A172 (cell line): ENCODE data around the gene EP400. TPM values are rescaled to one million over a fixed set of nuclear protein-coding genes. Genes with fewer than 3 reads are reported as not detected.
"Not testable (repeated sequence)": the region's sequence is repeated elsewhere in the genome, so short reads cannot be mapped to it uniquely, and the experiment has no call there.

Experiments
- DNase-seq: peaks from one replicate; pipeline ENCODE4 v3.0.0-alpha.2; 2015; ENCODE audit warnings: low spot score
- total RNA-seq: library from RNA; depleted of rRNA; stranded (reverse); fragments of >200 nt; shearing (Covaris generic); gene quantifications from 2 replicates; pipeline ENCODE4 v1.2.3, GENCODE V29; 2014

Gene EP400
- total RNA-seq, 1 experiment from 2014 or later = 6.8 TPM

- peak; percentile 90 for DNase-seq
Measured at GRCh38 chr12:132083941-132084620, 134.3 kb downstream of the EP400 start.

GRCh38 chr12:132084621-132085290 lies 135.0 kb downstream of the EP400 start:
- DNase-seq = peak; percentile 19

GRCh38 chr12:132085291-132085635 lies 135.5 kb downstream of the EP400 start:
- no peak for DNase-seq

GRCh38 chr12:132089407-132089910 lies 139.7 kb downstream of the EP400 start:
- no peak for DNase-seq

DNA sequence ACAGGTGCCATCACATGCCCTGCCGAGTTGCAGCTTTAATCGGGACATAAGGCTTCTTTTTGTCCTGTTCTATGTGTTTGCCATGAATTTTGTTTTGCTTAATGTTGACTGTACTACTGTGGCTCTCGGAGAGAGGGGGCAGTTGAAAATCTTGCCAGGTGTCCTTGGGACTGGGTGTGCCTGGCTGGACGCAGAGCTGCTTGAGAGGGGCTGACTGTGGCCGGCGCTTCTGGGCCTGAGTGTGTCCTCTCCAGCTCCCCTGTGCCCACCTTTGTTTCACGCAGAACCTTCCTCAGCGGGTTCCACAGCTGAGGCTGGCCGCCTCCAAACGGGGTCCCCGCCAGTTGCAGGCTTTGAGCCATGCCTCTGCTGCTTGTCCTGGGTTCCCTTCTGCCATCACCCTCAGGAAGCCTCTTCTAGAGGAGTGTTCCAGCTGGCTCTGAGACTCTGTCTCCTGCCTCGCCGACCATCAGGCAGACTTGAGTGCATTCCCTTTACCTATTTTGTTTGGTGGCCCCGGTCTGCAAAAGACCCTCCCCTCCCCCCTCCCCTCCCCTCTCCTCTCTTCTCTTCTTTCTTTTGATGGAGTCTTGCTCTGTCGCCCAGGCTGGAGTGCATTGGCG lies 144.6 kb downstream of the EP400 start:
- no peak for DNase-seq

DNA sequence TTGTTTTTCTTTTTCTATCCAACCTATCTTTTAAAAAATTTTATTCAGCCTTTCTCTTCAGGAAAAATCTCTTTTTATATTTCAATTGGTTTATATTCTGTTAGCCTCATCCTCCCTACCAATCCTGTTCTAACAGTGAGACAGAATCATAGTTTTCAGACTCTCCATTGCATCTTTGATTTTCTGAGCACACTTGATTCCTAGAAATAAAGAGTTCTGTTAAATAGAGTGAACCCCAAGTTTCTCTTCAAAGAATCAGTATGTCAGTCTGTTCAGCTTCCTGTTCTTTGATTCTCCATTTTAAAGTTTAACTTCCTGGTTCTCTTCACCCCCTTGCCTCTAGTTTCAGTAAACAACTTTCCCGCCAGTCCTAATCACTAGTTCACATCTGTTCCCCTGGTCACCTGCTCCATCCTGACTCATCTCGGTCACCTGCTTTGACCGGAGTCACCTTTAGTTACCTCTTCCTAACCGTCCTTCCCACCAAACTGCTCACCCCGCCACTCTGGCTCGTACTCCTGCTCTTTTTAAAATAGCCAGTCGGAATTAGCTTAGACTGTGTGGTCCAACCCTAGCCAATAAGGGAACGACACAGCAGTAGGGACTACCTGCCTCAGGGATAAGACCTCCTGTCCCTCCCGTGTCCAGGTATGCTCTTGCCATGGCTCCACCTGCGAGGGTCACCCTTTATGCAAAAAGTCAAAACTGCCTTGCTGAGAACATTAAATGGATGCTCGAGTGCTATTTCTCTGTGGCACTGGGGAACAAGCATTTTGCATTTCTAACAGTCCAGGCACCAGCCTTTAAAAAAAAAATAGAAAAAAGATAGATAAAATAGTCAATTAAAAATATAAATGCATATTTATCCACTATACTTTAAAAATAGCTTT lies 146.0 kb downstream of the EP400 start:
- DNase-seq = no peak

DNA sequence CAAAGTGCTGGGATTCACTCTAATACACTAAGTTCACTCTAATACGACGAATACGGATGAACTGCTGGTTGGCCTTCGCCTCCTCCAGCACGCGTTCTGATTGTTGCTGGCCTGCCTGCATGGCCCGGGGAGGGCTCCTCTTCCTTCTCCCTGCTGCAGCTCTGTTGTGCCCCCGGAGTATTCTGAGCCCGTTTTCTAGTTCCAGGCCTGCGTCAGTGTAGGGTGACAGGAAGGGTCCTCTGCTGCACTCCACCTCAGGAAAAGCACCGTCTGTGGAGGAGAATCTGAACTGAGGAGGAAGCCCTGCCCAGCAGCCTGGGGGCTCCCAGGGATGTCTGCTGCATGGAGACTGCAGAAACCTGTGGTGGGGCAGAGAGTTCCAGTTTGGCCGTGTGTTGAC lies 150.0 kb downstream of the EP400 start:
- no peak for DNase-seq

DNA sequence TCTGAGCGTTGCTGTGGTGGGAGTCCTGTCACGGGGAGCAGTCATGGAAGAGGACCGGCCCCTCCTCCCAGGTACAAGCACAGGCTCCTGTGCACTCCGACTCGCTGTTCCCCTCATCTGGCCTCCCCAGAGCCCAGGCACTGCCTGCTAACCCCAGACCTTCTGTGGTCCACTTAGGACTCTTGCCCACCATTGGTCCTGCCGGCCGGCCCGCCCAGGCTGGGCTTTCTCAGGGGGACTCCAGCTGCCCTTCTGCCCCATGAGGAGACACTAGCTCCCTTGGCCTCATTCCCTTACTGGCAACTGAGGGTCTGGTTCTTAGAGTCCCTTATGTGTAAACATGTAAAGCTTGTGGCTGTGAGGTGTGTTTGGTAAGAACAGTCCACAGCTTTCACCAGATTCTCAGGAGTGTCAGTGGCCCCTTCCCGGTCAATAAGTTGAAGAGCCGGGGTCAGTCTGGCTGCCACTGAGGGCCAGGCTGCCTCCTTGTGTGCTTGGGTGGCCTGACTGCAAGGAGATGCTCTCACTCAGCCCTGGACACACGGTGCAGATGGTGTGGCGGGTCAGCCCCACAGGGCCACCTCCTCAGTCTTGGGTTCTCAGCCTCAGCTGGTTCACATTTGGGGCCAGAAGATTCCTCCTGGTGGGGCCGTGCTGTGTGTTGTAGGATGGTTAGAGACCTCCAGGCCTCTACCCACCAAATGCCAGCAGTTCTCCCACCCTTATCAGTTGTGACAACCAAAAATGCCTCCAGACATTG lies 150.7 kb downstream of the EP400 start:
- DNase-seq = no peak

GRCh38 chr12:132102297-132102696 lies 152.6 kb downstream of the EP400 start:
- no peak for DNase-seq

DNA sequence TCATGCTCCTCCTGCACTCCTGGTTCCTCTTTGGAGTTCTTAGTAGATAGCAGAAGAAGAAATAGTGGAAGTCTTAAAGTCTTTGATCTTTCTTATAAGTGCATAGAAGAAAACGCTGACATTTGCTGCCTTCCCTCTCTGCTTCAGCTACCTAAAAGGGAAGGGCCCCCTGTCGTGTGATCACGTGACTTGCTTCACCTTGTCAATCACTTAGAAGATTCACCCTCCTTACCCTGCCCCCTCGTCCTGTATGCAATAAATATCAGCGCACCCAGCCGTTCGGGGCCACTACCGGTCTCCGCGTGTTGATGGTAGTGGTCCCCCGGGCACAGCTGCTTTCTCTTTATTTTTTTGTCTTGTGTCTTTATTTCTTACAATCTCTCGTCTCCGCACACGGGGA lies 153.3 kb downstream of the EP400 start:
- DNase-seq = not testable (repeated sequence)

DNA sequence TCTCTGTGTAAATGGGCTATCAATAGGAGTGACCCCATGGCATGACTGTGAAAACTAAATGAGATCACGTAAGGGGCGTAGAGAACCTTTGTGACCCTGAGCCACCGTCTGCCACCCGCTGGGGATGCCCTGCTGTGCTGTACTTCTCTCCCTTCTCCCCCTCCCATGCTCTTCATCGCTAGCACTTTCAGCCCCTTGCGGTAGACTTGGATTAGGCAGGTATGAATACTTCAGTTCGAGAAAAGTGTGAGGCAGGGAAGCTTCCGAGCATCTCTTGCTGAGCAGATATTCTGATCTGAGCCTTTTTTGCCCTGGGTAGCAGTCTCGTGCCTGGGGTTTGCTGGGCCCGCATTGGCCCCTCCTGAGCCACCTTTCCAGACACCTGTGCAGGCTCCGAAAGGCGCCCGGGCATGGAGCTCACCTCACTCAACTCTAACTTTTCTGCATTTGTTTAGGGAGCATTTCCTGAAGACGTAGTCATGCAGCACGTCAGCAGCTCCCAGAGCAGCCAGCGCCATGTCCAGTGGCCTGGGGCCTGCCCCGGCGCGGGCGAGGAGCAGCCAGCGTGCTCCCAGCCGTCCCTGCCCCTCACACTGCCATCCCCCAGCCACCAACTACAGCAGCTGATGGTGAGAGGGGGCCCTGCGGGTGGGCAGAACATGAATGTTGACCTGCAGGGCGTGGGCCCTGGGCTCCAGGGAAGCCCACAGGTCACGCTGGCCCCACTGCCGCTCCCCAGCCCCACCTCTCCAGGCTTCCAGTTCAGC lies 154.0 kb downstream of the EP400 start:
- DNase-seq = no peak

DNA sequence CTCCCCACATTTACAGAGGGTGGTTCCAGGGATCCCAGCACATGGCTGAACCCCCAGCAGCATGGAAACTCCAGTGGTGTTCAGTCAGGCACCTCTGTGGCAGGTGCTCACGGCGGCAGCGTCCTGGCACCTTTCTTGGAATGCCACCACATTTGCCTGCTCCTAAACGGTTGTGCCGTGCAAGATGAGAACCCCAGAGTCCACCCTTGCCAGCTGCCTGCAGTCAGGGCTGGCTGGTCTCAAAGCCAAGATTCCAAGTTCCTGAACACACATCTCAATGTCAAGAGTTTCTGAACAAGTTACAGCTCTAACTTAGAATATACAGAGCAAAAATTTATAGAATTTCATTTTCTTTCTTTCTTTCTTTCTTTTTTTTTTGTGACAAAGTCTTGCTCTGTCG lies 155.7 kb downstream of the EP400 start:
- DNase-seq = no peak

- DNase-seq = no peak
Measured at GRCh38 chr12:132106921-132107320, 157.2 kb downstream of the EP400 start.

DNA sequence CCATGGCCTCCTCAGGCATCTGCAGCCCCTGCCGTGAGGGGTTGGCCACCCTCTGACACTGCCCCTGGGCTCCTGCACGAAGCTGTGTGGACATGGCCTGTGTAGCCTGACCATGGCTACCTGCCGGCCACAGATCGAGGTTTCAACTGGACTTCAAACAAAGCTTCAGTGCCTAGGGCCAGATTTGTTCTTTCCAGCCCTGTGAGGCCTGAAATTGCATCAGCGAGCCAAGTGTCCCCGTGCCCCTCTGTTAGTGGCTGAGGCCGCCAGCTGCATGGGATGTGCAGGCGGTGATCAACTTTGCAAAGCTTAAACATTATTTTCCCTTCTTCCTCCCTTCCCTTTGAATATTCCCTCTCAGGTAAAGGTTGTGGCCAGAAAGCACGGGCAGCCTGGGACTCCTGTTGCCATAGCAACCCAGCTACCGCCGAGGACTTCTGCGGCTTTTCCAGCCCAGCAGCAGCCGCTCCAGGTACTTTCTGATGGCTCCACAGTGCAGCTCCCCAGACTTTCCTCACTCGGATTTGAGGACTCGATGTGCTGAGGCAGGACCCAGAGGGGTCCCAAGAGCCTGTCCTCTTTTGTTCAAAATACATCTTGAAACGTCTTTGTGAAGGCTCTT lies 158.6 kb downstream of the EP400 start:
- no peak for DNase-seq

DNA sequence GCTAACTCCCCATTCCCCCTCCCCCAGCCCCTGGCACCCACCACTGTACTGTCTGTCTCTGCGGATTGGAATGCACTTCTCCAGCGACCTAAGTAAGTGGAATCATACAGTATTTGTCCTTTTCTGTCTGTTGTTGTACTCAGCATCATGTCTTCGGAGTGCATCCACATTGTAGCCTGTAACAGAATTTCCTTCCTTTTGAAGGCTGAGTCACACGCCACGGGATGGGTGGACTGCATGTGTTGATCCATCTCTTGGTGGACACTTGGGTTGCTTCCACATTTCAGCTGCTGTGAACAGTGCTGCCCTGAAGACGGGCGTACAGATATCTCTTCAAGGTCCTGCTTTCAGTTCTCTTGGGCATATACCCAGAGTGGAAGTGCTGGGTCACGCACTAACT lies 160.0 kb downstream of the EP400 start:
- no peak for DNase-seq

- DNase-seq = no peak
Measured at GRCh38 chr12:132110677-132111076, 160.9 kb downstream of the EP400 start.

- DNase-seq = no peak
Measured at GRCh38 chr12:132111654-132112304, 162.0 kb downstream of the EP400 start.

DNA sequence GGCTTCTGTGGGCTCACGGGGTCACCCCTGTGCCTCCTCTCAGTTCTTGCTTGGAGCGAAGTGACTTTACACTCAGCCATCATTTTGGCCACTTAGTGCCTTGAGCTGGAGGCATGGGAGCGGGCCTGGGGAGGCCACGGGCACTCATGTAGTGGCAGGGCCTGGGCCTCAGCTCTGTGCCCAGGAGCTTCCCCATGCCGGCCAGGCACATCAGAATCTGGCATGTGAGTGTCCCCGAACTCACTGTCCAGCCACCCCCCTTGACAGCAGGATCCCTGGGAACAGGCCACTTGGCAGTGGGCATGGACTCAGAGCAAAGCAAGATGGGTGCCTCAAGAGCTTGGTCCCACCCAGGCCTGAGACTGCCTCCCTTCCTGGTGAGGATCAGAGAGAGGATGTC lies 164.9 kb downstream of the EP400 start:
- no peak for DNase-seq

DNA sequence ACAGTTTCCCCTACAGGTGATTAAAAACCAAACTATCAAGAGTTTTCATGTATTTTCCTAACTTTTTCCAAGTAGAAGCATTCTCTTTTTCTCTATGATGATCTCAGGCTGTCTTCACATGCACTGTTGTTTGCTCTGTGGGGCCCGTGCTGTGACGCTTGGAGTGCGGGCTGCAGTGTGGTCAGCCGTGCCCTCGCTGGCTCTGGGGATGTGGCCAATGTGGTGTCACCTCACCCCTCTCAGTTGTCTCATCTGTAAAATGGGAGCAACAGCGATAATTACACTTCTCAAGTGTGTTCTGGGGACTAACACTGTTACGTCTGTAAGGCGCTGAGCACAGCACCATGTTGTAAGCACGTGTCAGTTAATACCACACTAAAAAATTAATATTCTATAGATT lies 165.8 kb downstream of the EP400 start:
- DNase-seq = no peak
